Measurements from ENCODE around the gene PLXDC2.

- TF ChIP-seq POLR2A (IDR thresholded peaks at IDR 0.05; ENCODE audit: low read length) (no peak), GATA1 (IDR thresholded peaks at IDR 0.05; ENCODE audit: low read depth, low read length) (no peak)
These were observed 458.3 kb downstream of the PLXDC2 start for GRCh38 chr10:20274571-20274970.

Data from erythroblast (primary cell).